GM12865 (cell line): ENCODE data around the gene SPAG17.

Experiments used
- DNase-seq: peaks from one replicate; pipeline ENCODE4 v3.0.0; 2010; ENCODE audit warnings: low read depth
- H3K4me3 ChIP-seq: 2 replicates; pipeline ENCODE4 v1.5.1; 2011; ENCODE audit warnings: mild to moderate bottlenecking, low read depth, low read length, control low read depth
- CTCF ChIP-seq: IDR thresholded peaks from 2 replicates; pipeline ENCODE4 v1.5.1; 2011; ENCODE audit warnings: low read length, control low read depth, low read depth, inconsistent platforms; ENCODE audit not compliant: insufficient read depth; ENCODE audit errors: missing control alignments

Gene SPAG17

DNA sequence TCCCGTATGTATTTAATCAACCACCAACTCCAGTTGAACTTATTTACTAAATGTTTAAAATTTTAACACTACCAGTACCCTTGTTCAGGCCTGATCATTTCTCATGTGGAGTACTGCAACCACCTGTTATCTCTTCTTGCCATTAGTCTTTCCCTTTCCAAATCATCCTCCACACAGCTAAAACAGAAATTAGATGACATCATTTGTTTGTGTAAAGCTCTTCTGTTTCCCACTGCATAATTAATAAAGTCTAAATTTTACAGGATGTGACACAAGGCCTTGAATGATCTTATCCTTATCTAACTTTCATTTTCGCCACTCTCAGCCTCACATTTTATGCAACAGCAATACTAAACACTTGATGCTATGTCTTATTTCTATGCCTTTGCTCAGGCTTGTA, 280.0 kb downstream of the SPAG17 start:
- H3K4me3 ChIP-seq = no peak overlapping the region
- no peak for TF ChIP-seq CTCF
- no peak for DNase-seq

DNA sequence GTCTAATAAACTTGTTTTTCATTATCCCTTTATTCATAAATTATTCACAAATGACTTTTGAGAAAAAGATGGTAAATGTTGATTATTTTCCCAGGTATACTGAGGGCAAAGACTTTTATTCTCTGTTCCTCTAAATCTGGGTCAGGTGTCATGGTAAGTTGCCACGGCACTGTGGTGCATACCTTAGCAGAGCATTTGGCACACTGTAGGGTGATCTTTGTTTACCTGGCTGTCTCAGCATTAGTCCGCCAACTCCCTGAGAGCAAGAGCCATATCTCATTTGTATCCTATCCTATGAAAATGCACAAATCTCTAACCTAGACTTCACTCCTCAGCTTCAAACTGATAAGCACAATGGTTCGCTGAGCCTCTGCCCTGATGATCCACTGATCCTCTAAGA, 280.5 kb downstream of the SPAG17 start:
- H3K4me3 ChIP-seq = no peak overlapping the region
- TF ChIP-seq CTCF = no peak
- no peak for DNase-seq
